Activated CD8-positive, alpha-beta memory T cell treated with anti-CD3 and anti-CD28 coated beads, Interleukin-2, amount 10 ng/mL, durations not matched to agents 7 days and 5 days (primary cell): Measurements from ENCODE around the gene HSPA1L. TPM values are rescaled to one million over a fixed set of nuclear protein-coding genes. Genes with fewer than 3 reads are reported as not detected.

Source experiments
- ATAC-seq: fragments of 150-1000 bp; cut with Tn5 transposase; one replicate; pipeline ENCODE4 v1.10.0; 2021; ENCODE audit warnings: moderate library complexity
- CTCF ChIA-PET: fragments of 350-600 bp; sonication (Branson Sonifier 250); formaldehyde crosslinking; loops from one replicate; lab custom pipeline; 2021; ENCODE audit warnings: antibody characterized with exemption; lab: Charles Lee
- DNase-seq: peaks from one replicate; pipeline ENCODE4 v3.0.0-alpha.2; 2020
- H3K27ac Mint-ChIP-seq: one replicate; pipeline ENCODE4 v1.8.0; 2021; ENCODE audit warnings: mild to moderate bottlenecking, mixed read lengths
- H3K27me3 Mint-ChIP-seq: one replicate; pipeline ENCODE4 v1.8.0; 2021; ENCODE audit warnings: mixed read lengths
- H3K36me3 Mint-ChIP-seq: one replicate; pipeline ENCODE4 v1.8.0; 2021; ENCODE audit warnings: mild to moderate bottlenecking, mixed read lengths
- H3K4me1 Mint-ChIP-seq: one replicate; pipeline ENCODE4 v1.8.0; 2021; ENCODE audit warnings: mixed read lengths
- H3K4me3 Mint-ChIP-seq: one replicate; pipeline ENCODE4 v1.8.0; 2021; ENCODE audit warnings: mild to moderate bottlenecking, moderate library complexity, mixed read lengths
- H3K9me3 Mint-ChIP-seq: one replicate; pipeline ENCODE4 v1.8.0; 2022; ENCODE audit warnings: low read depth, mixed read lengths
- total RNA-seq, 2 experiments: library from RNA; stranded (reverse); gene quantifications; one replicate each; pipeline ENCODE4 v1.2.3, GENCODE V29; 2021

The HSPA1L gene
- total RNA-seq, 2 experiments from 2014 or later = 2.9 to 3.1 TPM

GRCh38 chr6:31782126-31782855 is 32.8 kb downstream of the HSPA1L start:
- no peak for ATAC-seq
- Mint-ChIP-seq H3K4me3 (no peak overlapping the region), H3K9me3 (no peaks in the 10 kb centered on the region), H3K27me3 (no peaks in the 10 kb centered on the region), H3K36me3 (peaks cover 21% of the 10 kb centered on the region), H3K27ac (no peak overlapping the region), H3K4me1 (peaks cover 6% of the 10 kb centered on the region)
- CTCF ChIA-PET = interaction anchor here (1.8 kb wide), 1 partner anchor 12 kb away, joined by 6 read pairs; no protein-coding TSS in a partner anchor
- DNase-seq = no peak

- Mint-ChIP-seq H3K36me3 (peaks cover 21% of the 10 kb centered on the region), H3K4me3 (no peak overlapping the region), H3K9me3 (no peaks in the 10 kb centered on the region), H3K27me3 (no peaks in the 10 kb centered on the region), H3K27ac (no peak overlapping the region), H3K4me1 (peaks cover 14% of the 10 kb centered on the region)
- no peak for ATAC-seq
- CTCF ChIA-PET = interaction anchor here (1.8 kb wide), 2 partner anchors 9 to 12 kb away, joined by 6 to 7 read pairs; no protein-coding TSS in a partner anchor
- no peak for DNase-seq
Observed at GRCh38 chr6:31781244-31782125, 33.6 kb downstream of the HSPA1L start.

GRCh38 chr6:31780507-31781243 is 34.4 kb downstream of the HSPA1L start:
- CTCF ChIA-PET = interaction anchor here (1.0 to 1.8 kb wide), 4 partner anchors 10 to 50 kb away, joined by 3 to 7 read pairs (median 6); no protein-coding TSS in a partner anchor
- no peaks in the 10 kb centered on the region for H3K9me3 Mint-ChIP-seq
- peaks cover 19% of the 10 kb centered on the region for H3K36me3 Mint-ChIP-seq
- H3K4me1 Mint-ChIP-seq = peaks cover 21% of the 10 kb centered on the region
- DNase-seq = no peak
- no peaks in the 10 kb centered on the region for H3K27me3 Mint-ChIP-seq
- no peak overlapping the region for H3K27ac Mint-ChIP-seq
- ATAC-seq = no peak
- H3K4me3 Mint-ChIP-seq = no peak overlapping the region

GRCh38 chr6:31779908-31780307 is 35.2 kb downstream of the HSPA1L start:
- H3K4me1 Mint-ChIP-seq = peaks cover 28% of the 10 kb centered on the region
- no peak overlapping the region for H3K27ac Mint-ChIP-seq
- ATAC-seq (no peak), DNase-seq (no peak)
- H3K27me3 Mint-ChIP-seq = no peaks in the 10 kb centered on the region
- H3K4me3 Mint-ChIP-seq = no peak overlapping the region
- peaks cover 17% of the 10 kb centered on the region for H3K36me3 Mint-ChIP-seq
- CTCF ChIA-PET = interaction anchor here (1.0 to 2.9 kb wide), 4 partner anchors 10 to 51 kb away, joined by 3 to 15 read pairs (median 6); no protein-coding TSS in a partner anchor
- no peaks in the 10 kb centered on the region for H3K9me3 Mint-ChIP-seq

- CTCF ChIA-PET = interaction anchor here (1.0 to 2.9 kb wide), 3 partner anchors 10 to 51 kb away, joined by 3 to 15 read pairs (median 6); no protein-coding TSS in a partner anchor
- H3K9me3 Mint-ChIP-seq = no peaks in the 10 kb centered on the region
- H3K4me3 Mint-ChIP-seq = no peak overlapping the region
Observed at GRCh38 chr6:31778999-31779885, 35.8 kb downstream of the HSPA1L start.

GRCh38 chr6:31778193-31778592 is 36.9 kb downstream of the HSPA1L start:
- H3K4me1 Mint-ChIP-seq = peaks cover 28% of the 10 kb centered on the region

More at GRCh38 chr6:31778999-31779885, 35.8 kb downstream of the HSPA1L start:
- no peak overlapping the region for H3K27ac Mint-ChIP-seq
- no peak for DNase-seq
- ATAC-seq = no peak
- peaks cover 28% of the 10 kb centered on the region for H3K4me1 Mint-ChIP-seq
- H3K36me3 Mint-ChIP-seq = peaks cover 10% of the 10 kb centered on the region
- H3K27me3 Mint-ChIP-seq = no peaks in the 10 kb centered on the region

GRCh38 chr6:31777667-31778050 is 37.4 kb downstream of the HSPA1L start:
- no peak overlapping the region for H3K4me3 Mint-ChIP-seq
- peaks cover 7% of the 10 kb centered on the region for H3K36me3 Mint-ChIP-seq
- no peaks in the 10 kb centered on the region for H3K9me3 Mint-ChIP-seq
- H3K27me3 Mint-ChIP-seq = no peaks in the 10 kb centered on the region
- ATAC-seq (no peak), DNase-seq (no peak)
- peak overlapping the region; percentile 86 for H3K27ac Mint-ChIP-seq
- peaks cover 33% of the 10 kb centered on the region for H3K4me1 Mint-ChIP-seq
- CTCF ChIA-PET = interaction anchor here (1.4 to 2.9 kb wide), 4 partner anchors 8 to 50 kb away, joined by 4 to 15 read pairs (median 10); partner anchors contain the start of gene HSPA1B

More at GRCh38 chr6:31778193-31778592, 36.9 kb downstream of the HSPA1L start:
- H3K36me3 Mint-ChIP-seq = peaks cover 7% of the 10 kb centered on the region
- no peaks in the 10 kb centered on the region for H3K27me3 Mint-ChIP-seq
- no peak overlapping the region for H3K4me3 Mint-ChIP-seq
- DNase-seq (no peak), ATAC-seq (no peak)
- no peaks in the 10 kb centered on the region for H3K9me3 Mint-ChIP-seq
- H3K27ac Mint-ChIP-seq = peak overlapping the region; percentile 52
- CTCF ChIA-PET = interaction anchor here (1.4 to 2.9 kb wide), 4 partner anchors 9 to 49 kb away, joined by 4 to 15 read pairs (median 10); partner anchors contain the start of gene HSPA1B

GRCh38 chr6:31776989-31777666 is 38.0 kb downstream of the HSPA1L start, which contains the start of gene VWA7:
Gene VWA7, minus strand, starts transcription at chr6:31777328. Its CDS starts 549 bp downstream, at chr6:31776779.
- DNase-seq = peak; percentile 89
- Mint-ChIP-seq H3K36me3 (peaks cover 7% of the 10 kb centered on the region), H3K9me3 (no peaks in the 10 kb centered on the region), H3K4me1 (peaks cover 36% of the 10 kb centered on the region), H3K27ac (peak within 1 kb of the TSS; percentile 86), H3K4me3 (peak within 1 kb of the TSS; percentile 39), H3K27me3 (no peaks in the 10 kb centered on the region)
- ATAC-seq = peak; percentile 82
- CTCF ChIA-PET = interaction anchor here (1.4 to 2.9 kb wide), 4 partner anchors 8 to 51 kb away, joined by 4 to 15 read pairs (median 10); partner anchors contain the start of gene HSPA1B

GRCh38 chr6:31776485-31776988 is 38.5 kb downstream of the HSPA1L start:
- peak overlapping the region; percentile 39 for H3K4me3 Mint-ChIP-seq
- CTCF ChIA-PET = no interaction called here
- peaks cover 39% of the 10 kb centered on the region for H3K4me1 Mint-ChIP-seq
- ATAC-seq = no peak
- peak overlapping the region; percentile 86 for H3K27ac Mint-ChIP-seq
- H3K36me3 Mint-ChIP-seq = peaks cover 7% of the 10 kb centered on the region
- H3K27me3 Mint-ChIP-seq = no peaks in the 10 kb centered on the region
- no peaks in the 10 kb centered on the region for H3K9me3 Mint-ChIP-seq
- DNase-seq = no peak

- CTCF ChIA-PET = interaction anchor here (1.2 to 1.4 kb wide), 3 partner anchors 20 to 52 kb away, joined by 3 to 6 read pairs (median 4); partner anchors contain the start of gene HSPA1B
- H3K4me3 Mint-ChIP-seq = peak overlapping the region; percentile 39
- H3K9me3 Mint-ChIP-seq = no peaks in the 10 kb centered on the region
Observed at GRCh38 chr6:31775633-31776484, 39.2 kb downstream of the HSPA1L start.

More at GRCh38 chr6:31775633-31776484, 39.2 kb downstream of the HSPA1L start:
- ATAC-seq (no peak), DNase-seq (no peak)
- Mint-ChIP-seq H3K27ac (peak overlapping the region; percentile 86), H3K27me3 (no peaks in the 10 kb centered on the region), H3K4me1 (peaks cover 45% of the 10 kb centered on the region), H3K36me3 (peaks cover 7% of the 10 kb centered on the region)
